IPS DF 19.7 (cell line): ENCODE measurements around the gene TREH.

ENCODE experiments used
- DNase-seq: peaks from one replicate; pipeline ENCODE4 v3.0.0-alpha.2; 2013; ENCODE audit warnings: low read depth, low spot score

Gene TREH

GRCh38 chr11:118649941-118650340 lies 29.5 kb downstream of the TREH start:
- DNase-seq: no peak

- DNase-seq: no peak
Measured at GRCh38 chr11:118648291-118648690, 31.2 kb downstream of the TREH start.

- DNase-seq: no peak
Measured at GRCh38 chr11:118646393-118646792, 33.1 kb downstream of the TREH start.

- DNase-seq: no peak
Measured at GRCh38 chr11:118645066-118645715, 34.3 kb downstream of the TREH start.

- DNase-seq: no peak
Measured at GRCh38 chr11:118644496-118644895, 35.0 kb downstream of the TREH start.

GRCh38 chr11:118643995-118644345 lies 35.5 kb downstream of the TREH start:
- no peak for DNase-seq

- DNase-seq: no peak
Measured at GRCh38 chr11:118643142-118643994, 36.1 kb downstream of the TREH start.

GRCh38 chr11:118641397-118642019 lies 37.9 kb downstream of the TREH start:
- DNase-seq: no peak

- DNase-seq: no peak
Measured at GRCh38 chr11:118640332-118641154, 38.9 kb downstream of the TREH start.

GRCh38 chr11:118639899-118640298 lies 39.6 kb downstream of the TREH start:
- DNase-seq: no peak

- no peak for DNase-seq
Measured at GRCh38 chr11:118638726-118639125, 40.7 kb downstream of the TREH start.

GRCh38 chr11:118636569-118637290 lies 42.7 kb downstream of the TREH start:
- no peak for DNase-seq

- DNase-seq: no peak
Measured at GRCh38 chr11:118635642-118636041, 43.8 kb downstream of the TREH start.

GRCh38 chr11:118635237-118635591 lies 44.2 kb downstream of the TREH start:
- no peak for DNase-seq

- peak; percentile 80 for DNase-seq
Measured at GRCh38 chr11:118634431-118635236, 44.8 kb downstream of the TREH start.

GRCh38 chr11:118633979-118634378 lies 45.5 kb downstream of the TREH start:
- no peak for DNase-seq

GRCh38 chr11:118633319-118633690 lies 46.1 kb downstream of the TREH start:
- no peak for DNase-seq

GRCh38 chr11:118632577-118633318 lies 46.7 kb downstream of the TREH start:
- DNase-seq: no peak

- DNase-seq: no peak
Measured at GRCh38 chr11:118631142-118631909, 48.1 kb downstream of the TREH start.
